Mesenchymal stem cell (in vitro differentiated cells and primary cell): ENCODE results near the gene FUT9.
A peak's percentile ranks its signal among the peaks of the same experiment; 100 is the strongest.

Experiments
- DNase-seq: peaks from one replicate; pipeline ENCODE4 v3.0.0-alpha.2; 2013
- H2AFZ ChIP-seq: one replicate; pipeline ENCODE4 v1.6.1; 2013; ENCODE audit warnings: low read depth, mild to moderate bottlenecking, control low read depth, inconsistent platforms, low read length, moderate library complexity
- H2AK5ac ChIP-seq: 2 replicates; pipeline ENCODE4 v1.6.1; 2013; ENCODE audit warnings: low read length, moderate library complexity, mild to moderate bottlenecking, inconsistent platforms; ENCODE audit not compliant: severe bottlenecking
- H2BK120ac ChIP-seq: one replicate; pipeline ENCODE4 v1.6.1; 2013; ENCODE audit warnings: low read depth, mild to moderate bottlenecking, inconsistent platforms, low read length, moderate library complexity
- H2BK12ac ChIP-seq, 2 experiments: one replicate each; pipeline ENCODE4 v1.6.1; 2013; ENCODE audit warnings: inconsistent platforms in 2 of 2, low read length in 2 of 2, mild to moderate bottlenecking in 2 of 2, moderate library complexity in 2 of 2, control low read depth in 1 of 2
- H2BK15ac ChIP-seq: one replicate; pipeline ENCODE4 v1.6.1; 2013; ENCODE audit warnings: mild to moderate bottlenecking, low read depth, inconsistent platforms; ENCODE audit not compliant: poor library complexity, severe bottlenecking
- H2BK5ac ChIP-seq: 2 replicates; pipeline ENCODE4 v1.6.1; 2013; ENCODE audit warnings: low read depth, mild to moderate bottlenecking, low read length, control low read depth, inconsistent platforms; ENCODE audit not compliant: poor library complexity, severe bottlenecking
- H3K14ac ChIP-seq, 2 experiments: one replicate each; pipeline ENCODE4 v1.6.1; 2013; ENCODE audit warnings: inconsistent platforms in 2 of 2, low read length in 2 of 2, control low read depth in 1 of 2, mild to moderate bottlenecking in 1 of 2, moderate library complexity in 1 of 2
- H3K18ac ChIP-seq, 2 experiments: one replicate each; pipeline ENCODE4 v1.6.1; 2013; ENCODE audit warnings: inconsistent platforms in 2 of 2, low read length in 2 of 2, control low read depth in 1 of 2, low read depth in 1 of 2, mild to moderate bottlenecking in 1 of 2
- H3K23ac ChIP-seq, 2 experiments: one replicate each; pipeline ENCODE4 v1.6.1; 2013; ENCODE audit warnings: inconsistent platforms in 2 of 2, low read length in 2 of 2, mild to moderate bottlenecking in 2 of 2, moderate library complexity in 2 of 2, control low read depth in 1 of 2
- H3K27ac ChIP-seq: 2 replicates; pipeline ENCODE4 v1.5.1; 2013; ENCODE audit warnings: mild to moderate bottlenecking, moderate library complexity, low read length, control low read depth, inconsistent platforms; ENCODE audit not compliant: poor library complexity, severe bottlenecking
- H3K27me3 ChIP-seq, 2 experiments: 2 replicates each; pipeline versions ENCODE4 v1.6.1 to v1.7.0; 2013; ENCODE audit warnings: low read length in 2 of 2, mild to moderate bottlenecking in 2 of 2, moderate library complexity in 2 of 2, control low read depth in 1 of 2, inconsistent platforms in 1 of 2; ENCODE audit not compliant: control insufficient read depth in 1 of 2, insufficient read depth in 1 of 2
- H3K36me3 ChIP-seq, 2 experiments: 2 replicates each; pipeline versions ENCODE4 v1.6.1 to v1.7.0; 2013; ENCODE audit warnings: low read length in 2 of 2, control low read depth in 1 of 2, inconsistent platforms in 1 of 2, low read depth in 1 of 2, mild to moderate bottlenecking in 1 of 2; ENCODE audit not compliant: insufficient read depth in 2 of 2, control insufficient read depth in 1 of 2
- H3K4ac ChIP-seq, 2 experiments: one replicate each; pipeline ENCODE4 v1.6.1; 2013; ENCODE audit warnings: inconsistent platforms in 2 of 2, low read length in 2 of 2, mild to moderate bottlenecking in 2 of 2, moderate library complexity in 2 of 2, control low read depth in 1 of 2, low read depth in 1 of 2
- H3K4me1 ChIP-seq: 2 replicates; pipeline ENCODE4 v1.6.1; 2013; ENCODE audit warnings: low read depth, low read length, control low read depth; ENCODE audit not compliant: control insufficient read depth, insufficient read depth
- H3K4me2 ChIP-seq: 2 replicates; pipeline ENCODE4 v1.6.1; 2013; ENCODE audit warnings: low read length, mild to moderate bottlenecking, inconsistent platforms; ENCODE audit not compliant: poor library complexity, severe bottlenecking
- H3K4me3 ChIP-seq, 2 experiments: 2 replicates each; pipeline versions ENCODE4 v1.5.1 to v1.7.0; 2013; ENCODE audit warnings: low read length in 2 of 2, mild to moderate bottlenecking in 2 of 2, control low read depth in 1 of 2, low read depth in 1 of 2; ENCODE audit not compliant: insufficient read depth in 1 of 2
- H3K79me1 ChIP-seq: replicated peaks from 2 replicates; pipeline ENCODE4 v1.6.1; 2013; ENCODE audit warnings: mild to moderate bottlenecking, control low read depth, low read length, inconsistent platforms; ENCODE audit not compliant: poor library complexity, severe bottlenecking
- H3K9ac ChIP-seq: 2 replicates; pipeline ENCODE4 v1.7.0; 2013; ENCODE audit warnings: mild to moderate bottlenecking, low read length, moderate library complexity
- H3K9me3 ChIP-seq: 2 replicates; pipeline ENCODE4 v1.7.0; 2013; ENCODE audit warnings: mild to moderate bottlenecking, low read length; ENCODE audit not compliant: control insufficient read depth
- H4K8ac ChIP-seq: one replicate; pipeline ENCODE4 v1.6.1; 2013; ENCODE audit warnings: inconsistent platforms, mild to moderate bottlenecking, low read length, moderate library complexity
- H4K91ac ChIP-seq: one replicate; pipeline ENCODE4 v1.6.1; 2013; ENCODE audit warnings: mild to moderate bottlenecking, low read length, inconsistent platforms
- WGBS: methylation state at CpG from one replicate; pipeline ENCODE4 v1.1.7; 2013; ENCODE audit warnings: mixed read lengths; 5-methylcytosine and 5-hydroxymethylcytosine counted together

The FUT9 gene

GRCh38 chr6:96213784-96214183 is 198.0 kb downstream of the FUT9 start:
- Histone ChIP-seq H3K9me3 (no peaks in the 10 kb centered on the region), H2AFZ (no peak overlapping the region), H3K14ac (no peak overlapping the region), H3K23ac (no peak overlapping the region), H2BK15ac (no peak overlapping the region), H4K91ac (no peak overlapping the region), H3K18ac (no peak overlapping the region), H3K36me3 (no peaks in the 10 kb centered on the region), H3K4me1 (no peaks in the 10 kb centered on the region), H2BK120ac (no peak overlapping the region), H3K79me1 (no peaks in the 10 kb centered on the region), H3K4me3 (no peak overlapping the region), H3K27ac (no peak overlapping the region), H2BK12ac (no peak overlapping the region), H3K27me3 (no peaks in the 10 kb centered on the region), H2AK5ac (no peak overlapping the region), H2BK5ac (no peak overlapping the region), H3K9ac (no peak overlapping the region), H3K4me2 (no peak overlapping the region), H4K8ac (no peak overlapping the region), H3K4ac (no peak overlapping the region)
- WGBS, result no CpG with 5 or more reads among the region's 3 CpGs
- no peak for DNase-seq

GRCh38 chr6:96223695-96224094 is 207.9 kb downstream of the FUT9 start:
- no peak overlapping the region for H2BK5ac ChIP-seq
- H3K27ac ChIP-seq, result no peak overlapping the region
- H2AK5ac ChIP-seq, result no peak overlapping the region
- no peak for DNase-seq
- H3K4me2 ChIP-seq, result no peak overlapping the region
- H3K9me3 ChIP-seq, result no peaks in the 10 kb centered on the region
- H3K23ac ChIP-seq, result no peak overlapping the region
- no peaks in the 10 kb centered on the region for H3K4me1 ChIP-seq
- H4K91ac ChIP-seq, result no peak overlapping the region
- no peak overlapping the region for H3K4me3 ChIP-seq
- no peak overlapping the region for H3K18ac ChIP-seq
- no peak overlapping the region for H3K9ac ChIP-seq
- H3K27me3 ChIP-seq, result no peaks in the 10 kb centered on the region
- H2AFZ ChIP-seq, result no peak overlapping the region
- H2BK15ac ChIP-seq, result no peak overlapping the region
- no peak overlapping the region for H3K4ac ChIP-seq
- no peaks in the 10 kb centered on the region for H3K79me1 ChIP-seq
- no peak overlapping the region for H2BK120ac ChIP-seq
- H3K36me3 ChIP-seq, result no peaks in the 10 kb centered on the region
- no peak overlapping the region for H2BK12ac ChIP-seq
- no CpG with 5 or more reads among the region's 1 CpG for WGBS
- no peak overlapping the region for H3K14ac ChIP-seq
- H4K8ac ChIP-seq, result no peak overlapping the region

GRCh38 chr6:96227135-96227534 is 211.4 kb downstream of the FUT9 start:
- Histone ChIP-seq H2BK15ac (no peak overlapping the region), H4K8ac (no peak overlapping the region), H3K27me3 (no peaks in the 10 kb centered on the region), H3K23ac (no peak overlapping the region), H2BK12ac (no peak overlapping the region), H3K9me3 (no peaks in the 10 kb centered on the region), H3K18ac (no peak overlapping the region), H3K4ac (no peak overlapping the region), H3K14ac (no peak overlapping the region), H3K79me1 (no peaks in the 10 kb centered on the region), H3K4me3 (no peak overlapping the region), H2BK120ac (no peak overlapping the region), H2AFZ (no peak overlapping the region), H3K4me1 (no peaks in the 10 kb centered on the region), H2AK5ac (no peak overlapping the region), H3K27ac (no peak overlapping the region), H2BK5ac (no peak overlapping the region), H3K9ac (no peak overlapping the region), H4K91ac (no peak overlapping the region), H3K36me3 (no peaks in the 10 kb centered on the region), H3K4me2 (no peak overlapping the region)
- WGBS, result 67% methylated on average over 2 of the region's 2 CpGs
- no peak for DNase-seq

- Histone ChIP-seq H2AFZ (no peak overlapping the region), H2BK120ac (no peak overlapping the region), H4K8ac (no peak overlapping the region), H3K9ac (no peak overlapping the region), H3K36me3 (no peaks in the 10 kb centered on the region), H3K23ac (no peak overlapping the region), H2BK12ac (no peak overlapping the region), H2BK15ac (no peak overlapping the region), H3K27ac (no peak overlapping the region), H3K4ac (no peak overlapping the region), H3K9me3 (peaks cover 7% of the 10 kb centered on the region), H3K4me3 (no peak overlapping the region), H2BK5ac (peak overlapping the region; percentile 1), H2AK5ac (no peak overlapping the region), H4K91ac (no peak overlapping the region), H3K4me1 (peaks cover 1% of the 10 kb centered on the region), H3K79me1 (no peaks in the 10 kb centered on the region), H3K27me3 (no peaks in the 10 kb centered on the region), H3K4me2 (no peak overlapping the region), H3K14ac (no peak overlapping the region), H3K18ac (no peak overlapping the region)
- DNase-seq, result no peak
- WGBS, result 53% methylated on average over 1 of the region's 2 CpGs
These were observed 218.7 kb downstream of the FUT9 start for GRCh38 chr6:96234444-96234843.
